GM12878 (cell line): ENCODE measurements around the gene SMOC1.

Experiments used
- ATF2 ChIP-seq: IDR thresholded peaks from 2 replicates; pipeline ENCODE4 v1.6.1; 2012; ENCODE audit warnings: low read length, inconsistent platforms
- CHD2 ChIP-seq: IDR thresholded peaks from 2 replicates; pipeline ENCODE4 v1.6.1; 2011; ENCODE audit warnings: low read depth, low read length, improper control_type of control experiment, borderline replicate concordance
- CTCF ChIP-seq, 3 experiments: IDR thresholded peaks in 2 of 3; conservative IDR thresholded peaks in 1 of 3; 2 replicates each; pipeline ENCODE4 v1.5.1; 2011; ENCODE audit warnings: low read depth in 3 of 3, low read length in 3 of 3, mild to moderate bottlenecking in 3 of 3, control low read depth in 2 of 3, moderate library complexity in 2 of 3, inconsistent platforms in 1 of 3, mixed read lengths in 1 of 3; ENCODE audit not compliant: control insufficient read depth in 2 of 3, insufficient read depth in 1 of 3; ENCODE audit errors: extremely low read depth in 1 of 3
- ETV6 ChIP-seq, 2 experiments: fragments of 450-650 bp in 1 of 2; IDR thresholded peaks in 1 of 2; conservative IDR thresholded peaks in 1 of 2; 2 replicates each; pipeline ENCODE4 v1.6.1; 2014; ENCODE audit warnings: antibody characterized with exemption in 1 of 2, borderline replicate concordance in 1 of 2, low read depth in 1 of 2, mild to moderate bottlenecking in 1 of 2, moderate library complexity in 1 of 2
- EZH2 ChIP-seq: IDR thresholded peaks from 2 replicates; pipeline ENCODE4 v1.6.1; 2012; ENCODE audit warnings: low read depth, mild to moderate bottlenecking, control low read depth, inconsistent platforms, low read length, borderline replicate concordance; ENCODE audit not compliant: control insufficient read depth
- KDM1A ChIP-seq: fragments of 200-600 bp; sonication (generic); IDR thresholded peaks from 2 replicates; pipeline ENCODE4 v1.6.1; 2016; ENCODE audit warnings: borderline replicate concordance
- MEF2A ChIP-seq: IDR thresholded peaks from 2 replicates; pipeline ENCODE4 v1.6.1; 2011; ENCODE audit warnings: low read depth, mild to moderate bottlenecking, low read length, moderate library complexity; ENCODE audit not compliant: insufficient read depth
- NBN ChIP-seq: fragments of 450-650 bp; IDR thresholded peaks from 2 replicates; pipeline ENCODE4 v1.6.1; 2016
- RCOR1 ChIP-seq: conservative IDR thresholded peaks from 2 replicates; pipeline ENCODE4 v1.6.1; 2012; ENCODE audit warnings: low read depth, low read length, improper control_type of control experiment
- SPI1 ChIP-seq: IDR thresholded peaks from 2 replicates; pipeline ENCODE4 v1.6.1; 2011; ENCODE audit warnings: low read depth, mild to moderate bottlenecking, low read length, moderate library complexity, borderline replicate concordance; ENCODE audit not compliant: insufficient read depth
- TARDBP ChIP-seq: IDR thresholded peaks from 2 replicates; pipeline ENCODE4 v1.6.1; 2016; ENCODE audit warnings: borderline replicate concordance
- YY1 ChIP-seq: IDR thresholded peaks from 2 replicates; pipeline ENCODE4 v1.6.1; 2011; ENCODE audit warnings: low read depth, mild to moderate bottlenecking, low read length
- TF ChIP-seq, protein P1 (sequence below): IDR thresholded peaks from 2 replicates; pipeline ENCODE4 v1.6.1; 2012; ENCODE audit warnings: low read depth, low read length, improper control_type of control experiment
- TF ChIP-seq, protein P2 (sequence below): fragments of 150-350 bp; IDR thresholded peaks from 2 replicates; pipeline ENCODE4 v1.6.1; 2014; ENCODE audit warnings: mild to moderate bottlenecking, low read depth, low read length

DNA sequence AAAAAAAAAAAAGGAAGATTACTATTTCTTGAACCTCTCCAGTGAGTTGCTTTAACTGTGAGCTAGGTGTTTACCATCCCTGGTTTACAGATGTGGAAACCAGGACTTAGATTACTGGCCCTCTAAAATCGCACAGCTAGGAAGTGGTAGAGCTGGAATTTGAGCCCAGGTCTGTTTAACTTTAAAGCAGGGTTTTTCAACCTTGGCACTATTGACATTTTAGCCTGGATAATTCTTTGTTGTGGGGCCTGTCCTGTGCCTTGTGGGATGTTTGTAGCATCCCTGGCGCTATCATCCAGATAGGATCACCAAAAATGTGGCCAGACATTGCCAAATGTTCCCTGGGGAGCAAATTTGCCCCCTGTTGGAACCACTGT lies 28.5 kb upstream of the SMOC1 start:
- no peak for TF ChIP-seq ATF2
- no peak for TF ChIP-seq CTCF (IDR thresholded peaks at IDR 0.05 in 2 of 3, conservative IDR thresholded peaks at IDR 0.05 in 1 of 3; ENCODE audit: control insufficient read depth in 2 of 3, extremely low read depth in 1 of 3, insufficient read depth in 1 of 3, low read depth in 3 of 3, low read length in 3 of 3)
- no peak for TF ChIP-seq NBN
- no peak for TF ChIP-seq ETV6 (conservative IDR thresholded peaks at IDR 0.05 in 1 of 2, IDR thresholded peaks at IDR 0.05 in 1 of 2; ENCODE audit: borderline replicate concordance in 1 of 2, low read depth in 1 of 2)
- no peak for TF ChIP-seq RCOR1
- TF ChIP-seq, protein P1, sequence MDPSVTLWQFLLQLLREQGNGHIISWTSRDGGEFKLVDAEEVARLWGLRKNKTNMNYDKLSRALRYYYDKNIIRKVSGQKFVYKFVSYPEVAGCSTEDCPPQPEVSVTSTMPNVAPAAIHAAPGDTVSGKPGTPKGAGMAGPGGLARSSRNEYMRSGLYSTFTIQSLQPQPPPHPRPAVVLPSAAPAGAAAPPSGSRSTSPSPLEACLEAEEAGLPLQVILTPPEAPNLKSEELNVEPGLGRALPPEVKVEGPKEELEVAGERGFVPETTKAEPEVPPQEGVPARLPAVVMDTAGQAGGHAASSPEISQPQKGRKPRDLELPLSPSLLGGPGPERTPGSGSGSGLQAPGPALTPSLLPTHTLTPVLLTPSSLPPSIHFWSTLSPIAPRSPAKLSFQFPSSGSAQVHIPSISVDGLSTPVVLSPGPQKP: no peak
- TF ChIP-seq TARDBP: no peak
- TF ChIP-seq KDM1A: no peak
- no peak for TF ChIP-seq SPI1
- no peak for TF ChIP-seq EZH2
- TF ChIP-seq CHD2: no peak
- no peak for TF ChIP-seq MEF2A
- TF ChIP-seq, protein P2, sequence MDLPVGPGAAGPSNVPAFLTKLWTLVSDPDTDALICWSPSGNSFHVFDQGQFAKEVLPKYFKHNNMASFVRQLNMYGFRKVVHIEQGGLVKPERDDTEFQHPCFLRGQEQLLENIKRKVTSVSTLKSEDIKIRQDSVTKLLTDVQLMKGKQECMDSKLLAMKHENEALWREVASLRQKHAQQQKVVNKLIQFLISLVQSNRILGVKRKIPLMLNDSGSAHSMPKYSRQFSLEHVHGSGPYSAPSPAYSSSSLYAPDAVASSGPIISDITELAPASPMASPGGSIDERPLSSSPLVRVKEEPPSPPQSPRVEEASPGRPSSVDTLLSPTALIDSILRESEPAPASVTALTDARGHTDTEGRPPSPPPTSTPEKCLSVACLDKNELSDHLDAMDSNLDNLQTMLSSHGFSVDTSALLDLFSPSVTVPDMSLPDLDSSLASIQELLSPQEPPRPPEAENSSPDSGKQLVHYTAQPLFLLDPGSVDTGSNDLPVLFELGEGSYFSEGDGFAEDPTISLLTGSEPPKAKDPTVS: no peak
- TF ChIP-seq YY1: no peak
